Endothelial cell of umbilical vein (primary cell): ENCODE results near the gene PXN. TPM values are rescaled to one million over a fixed set of nuclear protein-coding genes. Genes with fewer than 3 reads are reported as not detected.
"Not testable (repeated sequence)": the region's sequence is repeated elsewhere in the genome, so short reads cannot be mapped to it uniquely, and the experiment has no call there.

Experiments used
- BruUV-seq: library from RNA; stranded (reverse); fragments of 400-500 nt; replicated peaks from 2 replicates; lab custom pipeline; 2021; lab: Mats Ljungman, UMichigan
- CTCF ChIA-PET: fragments of 300-600, 350-600 bp; sonication (Branson Sonifier 250); formaldehyde crosslinking; loops from one replicate; lab custom pipeline; 2021; ENCODE audit warnings: antibody characterized with exemption, inconsistent platforms; lab: Charles Lee
- POLR2A ChIA-PET: fragments of 300-600, 350-600 bp; sonication (Branson Sonifier 250); formaldehyde crosslinking; loops from one replicate; lab custom pipeline; 2021; ENCODE audit warnings: antibody characterized with exemption, inconsistent platforms; lab: Charles Lee
- DNase-seq: peaks from one replicate; pipeline ENCODE4 v3.0.0-alpha.2; 2011; ENCODE audit warnings: low read depth, low spot score
- FAIRE-seq: peaks from 2 replicates; lab custom pipeline; 2011; peaks lifted over from hg19 to GRCh38; lab: Jason Lieb, UNC
- H2AFZ ChIP-seq: 2 replicates; pipeline ENCODE4 v1.6.0; 2012; ENCODE audit warnings: low read depth, low read length, control low read depth, inconsistent platforms
- H3K27ac ChIP-seq: 2 replicates; pipeline ENCODE4 v1.5.1; 2011; ENCODE audit warnings: low read depth, mild to moderate bottlenecking, control low read depth, low read length, moderate library complexity; ENCODE audit not compliant: insufficient read depth
- H3K27me3 ChIP-seq, 2 experiments: 2 replicates each; pipeline versions ENCODE4 v1.6.0 to v1.6.1; 2011; ENCODE audit warnings: low read length in 2 of 2, mixed read lengths in 1 of 2; ENCODE audit not compliant: control insufficient read depth in 2 of 2, insufficient read depth in 2 of 2
- H3K36me3 ChIP-seq, 2 experiments: 2 replicates in 1 of 2; 3 replicates in 1 of 2; pipeline ENCODE4 v1.5.1; 2011; ENCODE audit warnings: low read length in 2 of 2, mild to moderate bottlenecking in 1 of 2, moderate library complexity in 1 of 2; ENCODE audit not compliant: control insufficient read depth in 2 of 2, insufficient read depth in 2 of 2; ENCODE audit errors: extremely low read depth in 1 of 2
- H3K4me1 ChIP-seq: 3 replicates; pipeline ENCODE4 v1.5.1; 2011; ENCODE audit warnings: mild to moderate bottlenecking, low read length; ENCODE audit not compliant: control insufficient read depth, insufficient read depth; ENCODE audit errors: extremely low read depth
- H3K4me2 ChIP-seq: 2 replicates; pipeline ENCODE4 v1.6.1; 2011; ENCODE audit warnings: low read length, control low read depth, mixed read lengths; ENCODE audit not compliant: insufficient read depth
- H3K4me3 ChIP-seq, 3 experiments: fragments of 200-600 bp in 1 of 3; sonication (generic), shearing (Covaris generic) in 1 of 3; replicated peaks in 1 of 3; 2 replicates each; pipeline ENCODE4 v1.5.1; 2011 to 2016; ENCODE audit warnings: control low read depth in 3 of 3, low read length in 3 of 3, mild to moderate bottlenecking in 2 of 3, inconsistent platforms in 1 of 3, low read depth in 1 of 3, moderate library complexity in 1 of 3; ENCODE audit not compliant: insufficient read depth in 1 of 3
- H3K79me2 ChIP-seq: 2 replicates; pipeline ENCODE4 v1.6.0; 2012; ENCODE audit warnings: low read length, inconsistent platforms; ENCODE audit not compliant: control insufficient read depth, insufficient read depth
- H3K9ac ChIP-seq: replicated peaks from 2 replicates; pipeline ENCODE3; 2011; ENCODE audit warnings: low read length, control low read depth; ENCODE audit not compliant: insufficient read depth; ENCODE audit errors: extremely low read depth
- H3K9me1 ChIP-seq: replicated peaks from 3 replicates; pipeline ENCODE4 v1.6.0; 2011; ENCODE audit warnings: mild to moderate bottlenecking, low read length; ENCODE audit not compliant: control insufficient read depth, insufficient read depth; ENCODE audit errors: extremely low read depth
- H3K9me3 ChIP-seq: replicated peaks from 2 replicates; pipeline ENCODE4 v1.5.1; 2012; ENCODE audit warnings: low read length, inconsistent platforms; ENCODE audit not compliant: control insufficient read depth, insufficient read depth
- H4K20me1 ChIP-seq: replicated peaks from 2 replicates; pipeline ENCODE3; 2011; ENCODE audit warnings: mild to moderate bottlenecking, low read length; ENCODE audit not compliant: control insufficient read depth, insufficient read depth; ENCODE audit errors: extremely low read depth
- CTCF ChIP-seq, 2 donors: IDR thresholded peaks; 1 replicate in 1 of 2; 2 replicates in 1 of 2; pipeline ENCODE4 v1.5.1; 2011; ENCODE audit warnings: low read length in 2 of 2, mild to moderate bottlenecking in 2 of 2, moderate library complexity in 2 of 2, control low read depth in 1 of 2, inconsistent platforms in 1 of 2, low read depth in 1 of 2; ENCODE audit not compliant: insufficient read depth in 1 of 2; ENCODE audit errors: extremely low read depth in 1 of 2
- EZH2 ChIP-seq: IDR thresholded peaks from 2 replicates; pipeline ENCODE4 v1.6.1; 2012; ENCODE audit warnings: borderline replicate concordance, low read depth, mild to moderate bottlenecking, moderate library complexity, low read length, inconsistent platforms; ENCODE audit not compliant: severe bottlenecking
- FOS ChIP-seq: IDR thresholded peaks from 2 replicates; pipeline ENCODE4 v1.6.1; 2011; ENCODE audit warnings: mild to moderate bottlenecking, low read length, moderate library complexity, borderline replicate concordance; ENCODE audit not compliant: insufficient read depth
- GATA2 ChIP-seq: IDR thresholded peaks from 2 replicates; pipeline ENCODE4 v1.7.0; 2011; ENCODE audit warnings: low read depth, mild to moderate bottlenecking, moderate library complexity, mixed read lengths, low read length; ENCODE audit not compliant: insufficient read length, insufficient read depth
- JUN ChIP-seq: IDR thresholded peaks from 2 replicates; pipeline ENCODE4 v1.6.1; 2011; ENCODE audit warnings: borderline replicate concordance, low read depth; ENCODE audit not compliant: insufficient read length, insufficient read depth
- MAX ChIP-seq: IDR thresholded peaks from 2 replicates; pipeline ENCODE4 v1.6.1; 2011; ENCODE audit not compliant: insufficient read depth, insufficient read length
- MYC ChIP-seq: IDR thresholded peaks from one replicate; pipeline ENCODE4 v1.6.1; 2011; ENCODE audit warnings: mild to moderate bottlenecking, low read depth, low read length
- POLR2A ChIP-seq: IDR thresholded peaks from 2 replicates; pipeline ENCODE4 v1.6.1; 2012; ENCODE audit warnings: low read depth, mild to moderate bottlenecking, control low read depth, low read length
- POLR2AphosphoS5 ChIP-seq: IDR thresholded peaks from 2 replicates; pipeline ENCODE4 v1.6.1; 2012; ENCODE audit warnings: low read depth, mild to moderate bottlenecking, control low read depth, low read length, moderate library complexity; ENCODE audit not compliant: insufficient read depth
- dilution Hi-C: fragments of 300-500 bp; cut with MboI; formaldehyde crosslinking; loops from one replicate; pipeline ENCODE4 v1.15.0; 2019; ENCODE audit warnings: low sequenced_read_pairs; ENCODE audit not compliant: extremely low pct_ligation_motif_present
- intact Hi-C: fragments of 100-400 bp; cut with micrococcal nuclease; formaldehyde crosslinking; loops from one replicate; pipeline ENCODE4 v1.10.0; 2022
- polyA plus RNA-seq, 4 experiments: library from polyadenylated mRNA; depleted of rRNA in 3 of 4; stranded (reverse) in 3 of 4; unstranded in 1 of 4; fragments of >200 nt; gene quantifications; 2 replicates each; pipeline versions ENCODE4 v1.2.1 to v1.2.3, GENCODE V29; 2011 to 2012; ENCODE audit warnings: missing spikeins in 1 of 4
- total RNA-seq: library from RNA; stranded (reverse); gene quantifications from 2 replicates; pipeline ENCODE4 v1.2.3, GENCODE V29; 2021

PXN gene
- total and polyA plus RNA-seq, 2 donors (not counting 3 experiments of a cell fraction or from before 2014, with no cell fraction given): 132 to 258 TPM

- dilution Hi-C loops (no loop called here), intact Hi-C loops (no loop called here)
- peaks cover 2% of the 10 kb centered on the region for H3K79me2 ChIP-seq
- no peak overlapping the region for H3K27ac ChIP-seq
- ChIA-PET CTCF (no interaction called here), POLR2A (interaction anchor here (0.6 to 1.7 kb wide), 2 partner anchors 13 to 217 kb away, joined by 3 to 7 read pairs; partner anchors contain the start of gene RPLP0)
- H3K9ac ChIP-seq: no peak overlapping the region
- no peaks in the 10 kb centered on the region for H3K4me1 ChIP-seq
- TF ChIP-seq POLR2A (no peak), FOS (no peak), GATA2 (no peak), POLR2AphosphoS5 (no peak), EZH2 (no peak), CTCF (IDR thresholded peaks at IDR 0.05; ENCODE audit: extremely low read depth in 1 of 2, insufficient read depth in 1 of 2, low read depth in 1 of 2, low read length in 2 of 2) (no peak), JUN (no peak), MYC (no peak), MAX (no peak)
- DNase-seq (no peak), FAIRE-seq (no peak)
- H3K27me3 ChIP-seq: no peaks in the 10 kb centered on the region
- H3K9me3 ChIP-seq: no peaks in the 10 kb centered on the region
- H4K20me1 ChIP-seq: no peaks in the 10 kb centered on the region
- H2AFZ ChIP-seq: no peak overlapping the region
- H3K4me2 ChIP-seq: no peak overlapping the region
- H3K4me3 ChIP-seq: no peak overlapping the region
- H3K36me3 ChIP-seq: peaks cover 22 to 63% of the 10 kb centered on the region in 2 experiments
- no TSS peak for BruUV-seq
- H3K9me1 ChIP-seq: no peaks in the 10 kb centered on the region
Measured at GRCh38 chr12:120213758-120214157, 51.8 kb downstream of the PXN start.

GRCh38 chr12:120213182-120213581 lies 52.3 kb downstream of the PXN start:
- H4K20me1 ChIP-seq, BruUV-seq, H3K4me2 ChIP-seq, H3K9ac ChIP-seq, H3K4me1 ChIP-seq, H3K9me3 ChIP-seq, H3K27ac ChIP-seq, H3K27me3 ChIP-seq, intact Hi-C loops, FAIRE-seq, DNase-seq, H2AFZ ChIP-seq, H3K79me2 ChIP-seq, dilution Hi-C loops, H3K4me3 ChIP-seq, H3K9me1 ChIP-seq: not testable (repeated sequence)
- ChIA-PET CTCF (interaction anchor here (1.0 kb wide), 1 partner anchor 12 kb away, joined by 3 read pairs; no protein-coding TSS in a partner anchor), POLR2A (interaction anchor here (0.6 kb wide), 1 partner anchor 218 kb away, joined by 3 read pairs; no protein-coding TSS in a partner anchor)
- peaks cover 21 to 63% of the 10 kb centered on the region in 2 experiments for H3K36me3 ChIP-seq
